HepG2 (cell line): Measurements from ENCODE around the gene MYL2. TPM values are rescaled to one million over a fixed set of nuclear protein-coding genes. Genes with fewer than 3 reads are reported as not detected.

Source experiments
- ATAC-seq: fragments of 200-7000 bp; cut with Tn5 transposase; 3 replicates; pipeline ENCODE4 v1.9.1; 2020; ENCODE audit warnings: mild to moderate bottlenecking, moderate library complexity
- BruUV-seq: library from RNA; stranded (reverse); fragments of 400-500 nt; replicated peaks from 2 replicates; lab custom pipeline; 2021; lab: Mats Ljungman, UMichigan
- CTCF ChIA-PET: fragments of 300-600 bp; formaldehyde crosslinking; extraction: SDS; loops from one replicate; lab custom pipeline; 2021; ENCODE audit warnings: low total read pairs, inconsistent platforms, low intra/inter-chr PET ratio; lab: Yijun Ruan, JAX
- POLR2A ChIA-PET: fragments of 350-600 bp; sonication (Branson Sonifier 250); formaldehyde crosslinking; loops from one replicate; lab custom pipeline; 2020; ENCODE audit warnings: antibody characterized with exemption, inconsistent platforms; lab: Yijun Ruan, JAX
- DNase-seq: peaks from one replicate; pipeline ENCODE4 v3.0.0-alpha.2; 2015; ENCODE audit warnings: low spot score
- FAIRE-seq: peaks from 3 replicates; lab custom pipeline; 2011; peaks lifted over from hg19 to GRCh38; lab: Jason Lieb, UNC
- H2AFZ ChIP-seq: one replicate; pipeline ENCODE4 v1.6.1; 2011; ENCODE audit warnings: low read length, inconsistent platforms
- H3K27ac ChIP-seq: fragments of 300-600 bp; 3 replicates; pipeline ENCODE4 v1.8.0; 2011; ENCODE audit warnings: mixed run types, mild to moderate bottlenecking, mixed read lengths, low read length, inconsistent platforms; ENCODE audit not compliant: insufficient read depth; ENCODE audit errors: extremely low read length
- H3K27me3 ChIP-seq, 2 experiments: fragments of 200-600 bp in 1 of 2; 2 replicates in 1 of 2; 3 replicates in 1 of 2; pipeline versions ENCODE4 v1.6.0 to v1.8.0; 2011; ENCODE audit warnings: low read length in 2 of 2, mild to moderate bottlenecking in 2 of 2, moderate library complexity in 2 of 2, inconsistent platforms in 1 of 2; ENCODE audit not compliant: insufficient read depth in 2 of 2, control insufficient read depth in 1 of 2
- H3K36me3 ChIP-seq, 2 experiments: fragments of 200-600 bp in 1 of 2; replicated peaks in 1 of 2; 2 replicates in 1 of 2; 3 replicates in 1 of 2; pipeline versions ENCODE4 v1.5.1 to v1.8.0; 2011; ENCODE audit warnings: low read length in 2 of 2, inconsistent platforms in 1 of 2; ENCODE audit not compliant: insufficient read depth in 2 of 2, control insufficient read depth in 1 of 2
- H3K4me1 ChIP-seq: 2 replicates; pipeline ENCODE4 v1.5.1; 2012; ENCODE audit warnings: low read length, inconsistent platforms; ENCODE audit not compliant: insufficient read depth
- H3K4me2 ChIP-seq: 2 replicates; pipeline ENCODE4 v1.6.0; 2011; ENCODE audit warnings: low read depth, low read length, inconsistent platforms
- H3K4me3 ChIP-seq, 3 experiments: fragments of 200-600 bp in 1 of 3; sonication (generic), shearing (Covaris generic) in 1 of 3; replicated peaks in 1 of 3; 2 replicates each; pipeline ENCODE4 v1.5.1; 2011 to 2016; ENCODE audit warnings: low read length in 3 of 3, inconsistent platforms in 2 of 3, low read depth in 2 of 3, mild to moderate bottlenecking in 2 of 3, control low read depth in 1 of 3, mixed read lengths in 1 of 3; ENCODE audit not compliant: insufficient read depth in 1 of 3
- H3K79me2 ChIP-seq: one replicate; pipeline ENCODE4 v1.6.1; 2011; ENCODE audit warnings: low read length, inconsistent platforms; ENCODE audit not compliant: insufficient read depth
- H3K9ac ChIP-seq: 2 replicates; pipeline ENCODE4 v1.6.0; 2011; ENCODE audit warnings: mild to moderate bottlenecking, low read depth, low read length, inconsistent platforms; ENCODE audit not compliant: insufficient read depth
- H3K9me3 ChIP-seq: 2 replicates; pipeline ENCODE4 v1.5.1; 2012; ENCODE audit warnings: mild to moderate bottlenecking, low read length
- H4K20me1 ChIP-seq: 2 replicates; pipeline ENCODE4 v1.6.0; 2011; ENCODE audit warnings: inconsistent platforms, mild to moderate bottlenecking, low read length, moderate library complexity; ENCODE audit not compliant: insufficient read depth
- ARHGAP35 ChIP-seq: sonication (generic); formaldehyde crosslinking; IDR thresholded peaks from 2 replicates; pipeline ENCODE4 v1.9.0; 2022; ENCODE audit warnings: mild to moderate bottlenecking, inconsistent platforms, moderate library complexity, missing genetic modification reagents, borderline replicate concordance
- MYC ChIP-seq: sonication (generic); formaldehyde crosslinking; IDR thresholded peaks from 2 replicates; pipeline ENCODE4 v1.9.0; 2021; ENCODE audit warnings: missing genetic modification reagents, borderline replicate concordance
- PHB2 ChIP-seq: fragments of 450-650 bp; IDR thresholded peaks from 2 replicates; pipeline ENCODE4 v1.6.1; 2018; ENCODE audit not compliant: partially characterized antibody
- ZKSCAN1 ChIP-seq: fragments of 150-350 bp; IDR thresholded peaks from 2 replicates; pipeline ENCODE4 v1.6.1; 2014; ENCODE audit warnings: low read length
- ZMYM3 ChIP-seq: sonication (generic); formaldehyde crosslinking; IDR thresholded peaks from 2 replicates; pipeline ENCODE4 v1.5.1; 2020; ENCODE audit warnings: mild to moderate bottlenecking, missing genetic modification reagents
- ZNF138 ChIP-seq: sonication (generic); formaldehyde crosslinking; IDR thresholded peaks from 2 replicates; pipeline ENCODE4 v1.5.0; 2020; ENCODE audit warnings: mild to moderate bottlenecking, low read depth, missing genetic modification reagents
- ZNF142 ChIP-seq: sonication (generic); formaldehyde crosslinking; IDR thresholded peaks from 2 replicates; pipeline ENCODE4 v1.4.0; 2020; ENCODE audit warnings: missing genetic modification reagents
- ZNF232 ChIP-seq: sonication (generic); formaldehyde crosslinking; IDR thresholded peaks from 2 replicates; pipeline ENCODE4 v1.4.0; 2020; ENCODE audit warnings: missing genetic modification reagents, borderline replicate concordance
- ZNF235 ChIP-seq: sonication (generic); formaldehyde crosslinking; IDR thresholded peaks from 2 replicates; pipeline ENCODE4 v1.8.1; 2023; ENCODE audit warnings: mild to moderate bottlenecking, missing genetic modification reagents, borderline replicate concordance
- ZNF460 ChIP-seq: sonication (generic); formaldehyde crosslinking; IDR thresholded peaks from 2 replicates; pipeline ENCODE4 v1.5.1; 2020; ENCODE audit warnings: missing genetic modification reagents, mild to moderate bottlenecking, borderline replicate concordance
- ZNF687 ChIP-seq: sonication (generic); formaldehyde crosslinking; IDR thresholded peaks from 2 replicates; pipeline ENCODE4 v1.5.1; 2020; ENCODE audit warnings: mild to moderate bottlenecking, missing genetic modification reagents, moderate library complexity
- ZNF816 ChIP-seq: sonication (generic); formaldehyde crosslinking; IDR thresholded peaks from 2 replicates; pipeline ENCODE4 v1.8.0; 2022; ENCODE audit warnings: missing genetic modification reagents, mild to moderate bottlenecking, borderline replicate concordance
- WGBS: methylation state at CpG from one replicate; pipeline ENCODE4 v1.1.6; 2017; ENCODE audit warnings: low lambda C conversion rate; 5-methylcytosine and 5-hydroxymethylcytosine counted together
- in situ Hi-C: cut with HindIII; loops from 2 replicates; pipeline ENCODE4 v1.10.0; 2017; ENCODE audit warnings: low pct_unique_long_range_greater_than_20kb; ENCODE audit not compliant: extremely low pct_ligation_motif_present
- intact Hi-C: fragments of 100-400 bp; cut with micrococcal nuclease; formaldehyde crosslinking; loops from one replicate; pipeline ENCODE4 v1.10.0; 2022; ENCODE audit not compliant: unreplicated experiment
- polyA plus RNA-seq, 8 experiments: library from polyadenylated mRNA; depleted of rRNA in 3 of 8; stranded (reverse) in 7 of 8; unstranded in 1 of 8; fragments of >200 nt; fragmentation: Illumina TruSeq in 4 of 8; extraction: Trizol in 4 of 8; gene quantifications; 2 replicates each; pipeline versions ENCODE4 v1.2.1 to v1.2.3, GENCODE V29; 2011 to 2016; ENCODE audit warnings: low read depth in 4 of 8, missing spikeins in 1 of 8, mixed read lengths in 1 of 8; ENCODE audit not compliant: insufficient read depth in 1 of 8
- total RNA-seq, 5 experiments: library from RNA; depleted of rRNA; stranded (reverse); fragments of >200 nt; fragmentation: Illumina TruSeq; extraction: Trizol; gene quantifications; 2 replicates each; pipeline ENCODE4 v1.2.3, GENCODE V29; 2016; ENCODE audit warnings: low read depth in 1 of 5

Gene MYL2
- total and polyA plus RNA-seq, 2 of the 13 experiments (the other 11 are each of a cell fraction or from before 2014, with no cell fraction given): not detected

GRCh38 chr12:110948041-110948440 is 27.7 kb upstream of the MYL2 start (continued):
- TF ChIP-seq ZNF142 (CRISPR knock-in tag): no peak
- no peak for TF ChIP-seq ZNF816 (CRISPR knock-in tag)
- no peak for TF ChIP-seq ZMYM3
- TF ChIP-seq MYC (CRISPR knock-in tag): no peak
- no peak for TF ChIP-seq ZNF235 (CRISPR knock-in tag)
- TF ChIP-seq ZKSCAN1: no peak
- no peak for TF ChIP-seq ZNF460 (CRISPR knock-in tag)

- no peak overlapping the region for H3K9ac ChIP-seq
- no TSS peak for BruUV-seq
- no peaks in the 10 kb centered on the region; a peak in 3 of 5 replicates for H3K27me3 ChIP-seq
- no peaks in the 10 kb centered on the region for H3K4me1 ChIP-seq
- no peak overlapping the region for H3K4me2 ChIP-seq
- no peak overlapping the region for H3K27ac ChIP-seq
- 0% methylated on average over 2 of the region's 2 CpGs for WGBS
- no peaks in the 10 kb centered on the region for H3K36me3 ChIP-seq
- H2AFZ ChIP-seq: no peak overlapping the region
- intact Hi-C loops: no loop called here
- in situ Hi-C loops: no loop called here
- FAIRE-seq: no peak
- H3K79me2 ChIP-seq: no peaks in the 10 kb centered on the region
- ATAC-seq: no peak
- CTCF ChIA-PET: no interaction called here
- no peaks in the 10 kb centered on the region for H4K20me1 ChIP-seq
- DNase-seq: no peak
- 0 out of 2 replicates have a peak, but pooled peaks cover 9% of the 10 kb centered on the region for H3K9me3 ChIP-seq
- H3K4me3 ChIP-seq: no peak overlapping the region
- POLR2A ChIA-PET: no interaction called here
- TF ChIP-seq ZNF138 (CRISPR knock-in tag): no peak
- TF ChIP-seq ARHGAP35: no peak
- no peak for TF ChIP-seq ZNF687
- no peak for TF ChIP-seq PHB2
- no peak for TF ChIP-seq ZNF232 (CRISPR knock-in tag)
Measured at GRCh38 chr12:110943373-110943772, 23.0 kb upstream of the MYL2 start.
